ENCODE data around the gene CDC34. TPM values are rescaled to one million over a fixed set of nuclear protein-coding genes. Genes with fewer than 3 reads are reported as not detected.

Gene CDC34
- total RNA-seq, 4 donors from 2014 or later, result 48.3 to 90.3 (median 72.9) TPM

DNA sequence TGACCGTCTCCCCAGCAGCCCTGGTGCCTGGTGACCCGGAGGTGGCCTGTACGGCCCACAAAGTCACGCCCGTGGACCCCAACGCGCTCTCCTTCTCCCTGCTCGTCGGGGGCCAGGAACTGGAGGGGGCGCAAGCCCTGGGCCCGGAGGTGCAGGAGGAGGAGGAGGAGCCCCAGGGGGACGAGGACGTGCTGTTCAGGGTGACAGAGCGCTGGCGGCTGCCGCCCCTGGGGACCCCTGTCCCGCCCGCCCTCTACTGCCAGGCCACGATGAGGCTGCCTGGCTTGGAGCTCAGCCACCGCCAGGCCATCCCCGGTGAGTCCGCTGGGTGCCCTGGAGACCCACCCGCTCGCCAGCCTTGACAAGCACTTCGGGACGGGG, 33.1 kb upstream of the CDC34 start:
- H3K9me3 ChIP-seq, result no peaks in the 10 kb centered on the region
- no peak overlapping the region for H3K4me3 ChIP-seq
- no peaks in the 10 kb centered on the region for H3K36me3 ChIP-seq
- peaks cover 24% of the 10 kb centered on the region for H3K4me1 ChIP-seq
- no CpG with 5 or more reads among the region's 26 CpGs for WGBS
- TF ChIP-seq, protein P1, sequence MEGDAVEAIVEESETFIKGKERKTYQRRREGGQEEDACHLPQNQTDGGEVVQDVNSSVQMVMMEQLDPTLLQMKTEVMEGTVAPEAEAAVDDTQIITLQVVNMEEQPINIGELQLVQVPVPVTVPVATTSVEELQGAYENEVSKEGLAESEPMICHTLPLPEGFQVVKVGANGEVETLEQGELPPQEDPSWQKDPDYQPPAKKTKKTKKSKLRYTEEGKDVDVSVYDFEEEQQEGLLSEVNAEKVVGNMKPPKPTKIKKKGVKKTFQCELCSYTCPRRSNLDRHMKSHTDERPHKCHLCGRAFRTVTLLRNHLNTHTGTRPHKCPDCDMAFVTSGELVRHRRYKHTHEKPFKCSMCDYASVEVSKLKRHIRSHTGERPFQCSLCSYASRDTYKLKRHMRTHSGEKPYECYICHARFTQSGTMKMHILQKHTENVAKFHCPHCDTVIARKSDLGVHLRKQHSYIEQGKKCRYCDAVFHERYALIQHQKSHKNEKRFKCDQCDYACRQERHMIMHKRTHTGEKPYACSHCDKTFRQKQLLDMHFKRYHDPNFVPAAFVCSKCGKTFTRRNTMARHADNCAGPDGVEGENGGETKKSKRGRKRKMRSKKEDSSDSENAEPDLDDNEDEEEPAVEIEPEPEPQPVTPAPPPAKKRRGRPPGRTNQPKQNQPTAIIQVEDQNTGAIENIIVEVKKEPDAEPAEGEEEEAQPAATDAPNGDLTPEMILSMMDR (IDR thresholded peaks at IDR 0.05), result no peak
- TF ChIP-seq POLR2A (IDR thresholded peaks at IDR 0.05) (no peak), EP300 (IDR thresholded peaks at IDR 0.05) (no peak), POLR2AphosphoS5 (IDR thresholded peaks at IDR 0.05) (no peak)
- H3K27ac ChIP-seq, result no peak overlapping the region
- DNase-seq (ENCODE audit: low spot score in 2 of 2), result no peak
- peaks cover 34% of the 10 kb centered on the region for H3K27me3 ChIP-seq

GRCh38 chr19:498977-499623, 32.5 kb upstream of the CDC34 start:
- DNase-seq (ENCODE audit: low spot score in 2 of 2), result no peak
- Histone ChIP-seq H3K4me1 (peaks cover 24% of the 10 kb centered on the region), H3K27me3 (peaks cover 34% of the 10 kb centered on the region), H3K9me3 (no peaks in the 10 kb centered on the region), H3K27ac (no peak overlapping the region), H3K36me3 (no peaks in the 10 kb centered on the region), H3K4me3 (no peak overlapping the region)
- WGBS, result 67% methylated on average over 31 of the region's 31 CpGs
- TF ChIP-seq POLR2AphosphoS5 (IDR thresholded peaks at IDR 0.05) (no peak), POLR2A (IDR thresholded peaks at IDR 0.05) (no peak), EP300 (IDR thresholded peaks at IDR 0.05) (no peak)
- TF ChIP-seq, protein P1 (IDR thresholded peaks at IDR 0.05), result no peak

DNA sequence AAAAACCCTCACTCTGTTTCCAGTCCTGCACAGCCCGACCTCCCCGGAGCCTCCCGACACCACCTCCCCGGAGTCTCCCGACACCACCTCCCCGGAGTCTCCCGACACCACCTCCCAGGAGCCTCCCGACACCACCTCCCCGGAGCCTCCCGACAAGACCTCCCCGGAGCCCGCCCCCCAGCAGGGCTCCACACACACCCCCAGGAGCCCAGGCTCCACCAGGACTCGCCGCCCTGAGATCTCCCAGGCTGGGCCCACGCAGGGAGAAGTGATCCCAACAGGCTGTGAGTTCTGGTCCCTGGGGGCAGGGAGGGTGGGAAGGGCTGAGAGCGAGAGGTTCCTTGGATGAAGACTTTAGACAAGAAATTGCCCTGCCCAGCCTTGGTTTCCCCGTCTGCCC, 29.9 kb upstream of the CDC34 start:
- WGBS, result 77% methylated on average over 17 of the region's 17 CpGs

DNA sequence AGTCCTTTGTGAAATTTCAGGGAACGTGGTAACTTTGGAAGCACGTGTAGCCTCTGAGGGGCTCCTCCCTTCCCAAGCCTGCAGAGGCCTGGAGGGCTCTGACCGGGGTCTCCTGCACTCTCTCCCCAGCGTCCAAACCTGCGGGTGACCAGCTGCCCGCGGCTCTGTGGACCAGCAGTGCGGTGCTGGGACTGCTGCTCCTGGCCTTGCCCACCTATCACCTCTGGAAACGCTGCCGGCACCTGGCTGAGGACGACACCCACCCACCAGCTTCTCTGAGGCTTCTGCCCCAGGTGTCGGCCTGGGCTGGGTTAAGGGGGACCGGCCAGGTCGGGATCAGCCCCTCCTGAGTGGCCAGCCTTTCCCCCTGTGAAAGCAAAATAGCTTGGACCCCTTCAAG, 26.9 kb upstream of the CDC34 start:
- no peaks in the 10 kb centered on the region for H3K9me3 ChIP-seq
- TF ChIP-seq, protein P1 (IDR thresholded peaks at IDR 0.05), result no peak
- no peak for TF ChIP-seq POLR2AphosphoS5 (IDR thresholded peaks at IDR 0.05)
- TF ChIP-seq POLR2A (IDR thresholded peaks at IDR 0.05), result no peak
- TF ChIP-seq EP300 (IDR thresholded peaks at IDR 0.05), result no peak
- no peak overlapping the region for H3K27ac ChIP-seq
- no peak for DNase-seq (ENCODE audit: low spot score in 2 of 2)
- no peak overlapping the region for H3K4me3 ChIP-seq
- H3K27me3 ChIP-seq, result no peaks in the 10 kb centered on the region
- WGBS, result 91% methylated on average over 11 of the region's 14 CpGs
- no peaks in the 10 kb centered on the region for H3K36me3 ChIP-seq
- peaks cover 21% of the 10 kb centered on the region for H3K4me1 ChIP-seq

More for the DNA sequence above, 29.9 kb upstream of the CDC34 start:
- H3K4me3 ChIP-seq, result no peak overlapping the region
- H3K27me3 ChIP-seq, result peaks cover 28% of the 10 kb centered on the region
- no peaks in the 10 kb centered on the region for H3K9me3 ChIP-seq
- no peak for DNase-seq (ENCODE audit: low spot score in 2 of 2)
- TF ChIP-seq POLR2AphosphoS5 (IDR thresholded peaks at IDR 0.05) (no peak), EP300 (IDR thresholded peaks at IDR 0.05) (no peak), POLR2A (IDR thresholded peaks at IDR 0.05) (no peak)
- H3K27ac ChIP-seq, result no peak overlapping the region
- no peaks in the 10 kb centered on the region for H3K36me3 ChIP-seq
- peaks cover 16% of the 10 kb centered on the region for H3K4me1 ChIP-seq

DNA sequence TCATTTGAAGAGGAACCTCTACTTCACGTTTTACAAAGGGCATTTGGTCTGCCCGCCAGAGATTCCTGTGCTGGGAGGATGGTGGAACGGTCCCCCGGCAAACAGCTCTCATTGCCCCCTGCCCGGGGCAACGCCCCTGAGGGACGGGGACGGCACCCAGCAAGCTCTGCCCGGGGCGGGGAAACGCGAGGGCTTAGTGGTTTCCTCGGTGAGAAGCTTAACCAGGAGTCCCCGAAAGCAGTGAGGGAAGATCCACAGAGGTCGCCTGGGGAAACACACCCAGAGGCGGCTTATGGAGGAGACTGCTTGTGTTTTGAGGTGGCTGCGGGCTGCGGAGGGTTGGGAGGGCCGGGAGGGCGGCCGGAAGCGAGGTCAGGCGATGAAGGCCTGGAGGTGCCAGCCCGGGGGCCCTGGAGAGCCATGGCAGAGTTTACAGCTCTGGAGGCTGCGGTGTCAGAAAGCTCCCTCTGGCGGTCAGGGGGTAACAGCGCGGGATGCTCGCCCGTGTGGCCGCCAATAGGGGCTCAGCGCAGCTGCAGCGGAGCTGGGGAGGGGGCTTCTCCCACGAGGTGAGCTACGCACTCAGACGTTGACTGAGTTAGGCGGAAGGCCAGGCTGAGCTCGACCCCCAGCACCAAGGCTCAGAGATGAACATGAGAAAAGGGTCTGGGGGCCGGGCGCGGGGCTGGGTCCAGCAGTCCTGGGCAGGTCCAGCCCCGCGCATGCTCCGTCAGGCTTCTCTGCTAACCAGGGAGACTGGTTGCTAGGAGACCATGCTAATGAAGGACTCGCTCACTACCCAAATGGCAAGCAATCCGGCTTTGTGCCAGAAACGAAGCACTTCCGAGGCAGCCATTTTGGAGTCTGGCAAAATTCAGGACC, 24.9 kb upstream of the CDC34 start:
- WGBS, result 4% methylated on average over 42 of the region's 48 CpGs
- peak; percentile 98 to 99 for DNase-seq (ENCODE audit: low spot score in 2 of 2)
- no peaks in the 10 kb centered on the region for H3K9me3 ChIP-seq
- peak overlapping the region; percentile 100 for H3K4me3 ChIP-seq
- peak overlapping the region; percentile 94 for H3K27ac ChIP-seq
- peaks cover 38% of the 10 kb centered on the region for H3K4me1 ChIP-seq
- H3K27me3 ChIP-seq, result no peaks in the 10 kb centered on the region
- TF ChIP-seq POLR2A (IDR thresholded peaks at IDR 0.05) (no peak), POLR2AphosphoS5 (IDR thresholded peaks at IDR 0.05) (no peak), EP300 (IDR thresholded peaks at IDR 0.05) (no peak)
- TF ChIP-seq, protein P1 (IDR thresholded peaks at IDR 0.05), result peak; percentile 87 to 96
- H3K36me3 ChIP-seq, result no peaks in the 10 kb centered on the region
